GM23338 (cell line): ENCODE results near the gene C2orf92.

Experiments
- CREB1 ChIP-seq: fragments of 250-450 bp; sonication (Bioruptor Pico); IDR thresholded peaks from 2 replicates; pipeline ENCODE4 v1.5.0; 2020; ENCODE audit warnings: low read depth, mild to moderate bottlenecking, moderate library complexity
- EZH2 ChIP-seq: fragments of 200-600 bp; sonication (generic); IDR thresholded peaks from one replicate; pipeline ENCODE4 v1.8.0; 2017; ENCODE audit warnings: antibody characterized with exemption, mild to moderate bottlenecking, low read depth; ENCODE audit not compliant: unreplicated experiment
- JUNB ChIP-seq: IDR thresholded peaks from one replicate; pipeline ENCODE4 v1.6.1; 2016; ENCODE audit warnings: antibody characterized with exemption; ENCODE audit not compliant: unreplicated experiment
- POLR2AphosphoS5 ChIP-seq: IDR thresholded peaks from 2 replicates; pipeline ENCODE4 v1.6.1; 2016; ENCODE audit warnings: antibody characterized with exemption, low read depth
- REST ChIP-seq: IDR thresholded peaks from one replicate; pipeline ENCODE4 v1.6.1; 2018; ENCODE audit warnings: antibody characterized with exemption; ENCODE audit not compliant: unreplicated experiment
- TF ChIP-seq, protein P1 (sequence below), 2 experiments: fragments of 200-600 bp in 1 of 2; sonication (generic) in 1 of 2; conservative IDR thresholded peaks; 2 replicates each; pipeline versions ENCODE4 v1.5.1 to v1.6.1; 2016 to 2017; ENCODE audit warnings: antibody characterized with exemption in 2 of 2, low read depth in 2 of 2, mild to moderate bottlenecking in 2 of 2, moderate library complexity in 1 of 2

- TF ChIP-seq POLR2AphosphoS5 (no peak), EZH2 (no peak), REST (no peak), CREB1 (CRISPR knock-in tag) (no peak), JUNB (no peak)
- TF ChIP-seq, protein P1, sequence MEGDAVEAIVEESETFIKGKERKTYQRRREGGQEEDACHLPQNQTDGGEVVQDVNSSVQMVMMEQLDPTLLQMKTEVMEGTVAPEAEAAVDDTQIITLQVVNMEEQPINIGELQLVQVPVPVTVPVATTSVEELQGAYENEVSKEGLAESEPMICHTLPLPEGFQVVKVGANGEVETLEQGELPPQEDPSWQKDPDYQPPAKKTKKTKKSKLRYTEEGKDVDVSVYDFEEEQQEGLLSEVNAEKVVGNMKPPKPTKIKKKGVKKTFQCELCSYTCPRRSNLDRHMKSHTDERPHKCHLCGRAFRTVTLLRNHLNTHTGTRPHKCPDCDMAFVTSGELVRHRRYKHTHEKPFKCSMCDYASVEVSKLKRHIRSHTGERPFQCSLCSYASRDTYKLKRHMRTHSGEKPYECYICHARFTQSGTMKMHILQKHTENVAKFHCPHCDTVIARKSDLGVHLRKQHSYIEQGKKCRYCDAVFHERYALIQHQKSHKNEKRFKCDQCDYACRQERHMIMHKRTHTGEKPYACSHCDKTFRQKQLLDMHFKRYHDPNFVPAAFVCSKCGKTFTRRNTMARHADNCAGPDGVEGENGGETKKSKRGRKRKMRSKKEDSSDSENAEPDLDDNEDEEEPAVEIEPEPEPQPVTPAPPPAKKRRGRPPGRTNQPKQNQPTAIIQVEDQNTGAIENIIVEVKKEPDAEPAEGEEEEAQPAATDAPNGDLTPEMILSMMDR (conservative IDR thresholded peaks at IDR 0.05; ENCODE audit: low read depth in 2 of 2): no peak
Measured at GRCh38 chr2:97723156-97724072, 53.9 kb downstream of the C2orf92 start.
